K562 (cell line): Measurements from ENCODE around the gene PRM3. TPM values are rescaled to one million over a fixed set of nuclear protein-coding genes. Genes with fewer than 3 reads are reported as not detected.

Experiments
- BHLHE40 ChIP-seq: IDR thresholded peaks from 2 replicates; pipeline ENCODE4 v1.6.1; 2011; ENCODE audit warnings: low read length, improper control_type of control experiment
- CEBPG ChIP-seq, 3 experiments: fragments of 200-800 bp in 1 of 3; sonication (Bioruptor generic) in 1 of 3; sonication (generic) in 1 of 3; formaldehyde crosslinking in 1 of 3; IDR thresholded peaks in 2 of 3; conservative IDR thresholded peaks in 1 of 3; 2 replicates each; pipeline versions ENCODE4 v1.6.1 to v1.8.0; 2016 to 2022; ENCODE audit warnings: missing compliant biosample characterization in 2 of 3, missing genetic modification characterization in 2 of 3, mild to moderate bottlenecking in 1 of 3, missing genetic modification reagents in 1 of 3
- MEIS2 ChIP-seq: fragments of 450-650 bp; IDR thresholded peaks from 2 replicates; pipeline ENCODE4 v1.6.1; 2014; ENCODE audit warnings: mild to moderate bottlenecking; ENCODE audit not compliant: partially characterized antibody
- PHF20 ChIP-seq: fragments of 450-650 bp; IDR thresholded peaks from 2 replicates; pipeline ENCODE4 v1.6.1; 2018; ENCODE audit not compliant: partially characterized antibody
- RNF2 ChIP-seq: sonication (generic); IDR thresholded peaks from 2 replicates; pipeline ENCODE4 v1.6.1; 2016
- SMARCA5 ChIP-seq: fragments of 450-650 bp; IDR thresholded peaks from 2 replicates; pipeline ENCODE4 v1.6.1; 2016
- SREBF1 ChIP-seq: fragments of 150-350 bp; IDR thresholded peaks from 2 replicates; pipeline ENCODE4 v1.6.1; 2014; ENCODE audit warnings: antibody characterized with exemption, low read depth, low read length, borderline replicate concordance
- STAT5B ChIP-seq: fragments of 250-450 bp; sonication (Bioruptor Pico); IDR thresholded peaks from 2 replicates; pipeline ENCODE4 v1.8.0; 2021; ENCODE audit warnings: mild to moderate bottlenecking, inconsistent platforms
- TEAD2 ChIP-seq: fragments of 450-650 bp; IDR thresholded peaks from 2 replicates; pipeline ENCODE4 v1.6.1; 2016; ENCODE audit warnings: missing genetic modification characterization, control low read depth, missing compliant biosample characterization
- WHSC1 ChIP-seq: IDR thresholded peaks from one replicate; pipeline ENCODE4 v1.6.1; 2012; ENCODE audit warnings: low read length, control low read depth, inconsistent platforms
- ZBTB49 ChIP-seq: sonication (generic); formaldehyde crosslinking; IDR thresholded peaks from 2 replicates; pipeline ENCODE4 v1.8.0; 2022; ENCODE audit warnings: missing genetic modification reagents, mild to moderate bottlenecking, borderline replicate concordance
- ZNF263 ChIP-seq: sonication (generic); formaldehyde crosslinking; IDR thresholded peaks from 2 replicates; pipeline ENCODE4 v1.8.0; 2022; ENCODE audit warnings: mild to moderate bottlenecking, missing genetic modification reagents, borderline replicate concordance
- ZNF589 ChIP-seq: fragments of 200-800 bp; sonication (Bioruptor generic); IDR thresholded peaks from 2 replicates; pipeline ENCODE4 v1.6.1; 2016; ENCODE audit warnings: low read depth, missing genetic modification characterization, missing compliant biosample characterization
- ZNF696 ChIP-seq: fragments of 250-450 bp; sonication (Bioruptor Pico); conservative IDR thresholded peaks from 2 replicates; pipeline ENCODE4 v1.4.0; 2020; ENCODE audit warnings: mild to moderate bottlenecking, moderate library complexity
- polyA plus RNA-seq, 8 experiments: library from polyadenylated mRNA; depleted of rRNA in 4 of 8; stranded (reverse) in 5 of 8; unstranded in 3 of 8; fragments of >200 nt; fragmentation: Nextera tagmentation in 2 of 8; fragmentation: Illumina TruSeq in 1 of 8; extraction: Ambion mirVana in 2 of 8; extraction: Trizol in 1 of 8; gene quantifications; 2 replicates each; pipeline versions ENCODE4 v1.2.1 to v1.2.3, GENCODE V29; 2011 to 2014; ENCODE audit warnings: inconsistent platforms in 1 of 8, missing spikeins in 1 of 8
- total RNA-seq, 7 experiments: library from RNA; depleted of rRNA in 6 of 7; stranded (reverse); fragments of >200 nt in 6 of 7; fragmentation: Illumina TruSeq in 2 of 7; extraction: Trizol in 2 of 7; gene quantifications; 2 replicates each; pipeline versions ENCODE4 v1.2.1 to v1.2.3, GENCODE V29; 2011 to 2021; ENCODE audit warnings: low replicate concordance in 1 of 7
- TF ChIP-seq, protein P1 (sequence below): sonication (generic); formaldehyde crosslinking; IDR thresholded peaks from 2 replicates; pipeline ENCODE4 v1.8.0; 2023; ENCODE audit warnings: missing genetic modification reagents, mild to moderate bottlenecking, borderline replicate concordance

PRM3 gene
- total and polyA plus RNA-seq, 9 of the 15 experiments (the other 6 are each of a cell fraction or from before 2014, with no cell fraction given), result not detected

DNA sequence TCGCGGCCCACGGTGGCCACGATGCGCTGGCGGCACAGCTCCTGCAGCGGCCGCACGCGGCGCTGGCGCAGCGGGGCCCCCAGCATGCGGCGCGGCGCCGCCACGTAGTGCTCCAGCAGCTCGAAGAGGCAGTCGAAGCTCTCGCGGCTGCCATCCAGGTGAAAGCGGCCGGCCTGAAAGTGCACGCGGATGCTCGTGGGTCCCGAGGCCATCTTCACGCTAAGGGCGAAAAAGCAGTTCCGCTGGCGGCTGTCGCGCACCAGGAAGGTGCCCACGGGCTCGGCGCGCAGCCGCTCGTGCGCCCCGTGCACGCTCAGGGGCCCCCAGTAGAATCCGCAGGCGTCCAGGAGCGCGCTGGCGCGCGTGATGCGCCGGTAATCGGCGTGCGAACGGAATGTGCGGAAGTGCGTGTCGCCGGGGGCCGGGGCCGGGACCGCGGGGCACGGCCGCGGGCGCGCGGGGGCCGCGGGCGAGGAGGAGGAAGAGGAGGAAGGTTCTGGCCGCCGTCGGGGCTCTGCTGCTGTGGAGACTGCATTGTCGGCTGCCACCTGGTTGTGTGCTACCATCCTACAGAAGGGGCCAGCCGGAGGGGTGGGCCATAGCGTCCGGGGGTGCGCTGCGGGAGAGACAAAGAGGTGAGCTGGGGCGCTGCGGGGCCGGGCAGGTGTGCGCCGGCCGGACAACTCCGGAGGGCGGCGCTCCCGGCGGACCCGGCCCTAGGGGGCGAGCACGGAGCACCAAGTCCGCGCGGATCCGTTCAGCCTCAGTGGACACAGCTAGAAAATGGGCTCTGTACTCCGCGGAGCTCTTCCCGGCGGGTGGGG lies 18.3 kb downstream of the PRM3 start (continued):
- TF ChIP-seq ZBTB49, result peak; percentile 92; the same call in 1 of the 2 replicates
- TF ChIP-seq ZNF696 (CRISPR knock-in tag), result no peak
- TF ChIP-seq BHLHE40, result peak; percentile 36; the same call in 1 of the 2 replicates
- TF ChIP-seq STAT5B (CRISPR knock-in tag), result no peak
- peak; percentile 78 for TF ChIP-seq RNF2
- TF ChIP-seq ZNF263 (CRISPR knock-in tag), result peak; percentile 98
- peak; percentile 72 for TF ChIP-seq CEBPG (CRISPR knock-in tag; IDR thresholded peaks at IDR 0.05)
- TF ChIP-seq CEBPG (tag; conservative IDR thresholded peaks at IDR 0.05 in 1 of 2, IDR thresholded peaks at IDR 0.05 in 1 of 2), result no peak
- TF ChIP-seq PHF20, result no peak
- no peak for TF ChIP-seq TEAD2 (tag)
- TF ChIP-seq SMARCA5, result peak; percentile 74; the same call in 1 of the 2 replicates
- TF ChIP-seq WHSC1, result no peak
- TF ChIP-seq, protein P1, sequence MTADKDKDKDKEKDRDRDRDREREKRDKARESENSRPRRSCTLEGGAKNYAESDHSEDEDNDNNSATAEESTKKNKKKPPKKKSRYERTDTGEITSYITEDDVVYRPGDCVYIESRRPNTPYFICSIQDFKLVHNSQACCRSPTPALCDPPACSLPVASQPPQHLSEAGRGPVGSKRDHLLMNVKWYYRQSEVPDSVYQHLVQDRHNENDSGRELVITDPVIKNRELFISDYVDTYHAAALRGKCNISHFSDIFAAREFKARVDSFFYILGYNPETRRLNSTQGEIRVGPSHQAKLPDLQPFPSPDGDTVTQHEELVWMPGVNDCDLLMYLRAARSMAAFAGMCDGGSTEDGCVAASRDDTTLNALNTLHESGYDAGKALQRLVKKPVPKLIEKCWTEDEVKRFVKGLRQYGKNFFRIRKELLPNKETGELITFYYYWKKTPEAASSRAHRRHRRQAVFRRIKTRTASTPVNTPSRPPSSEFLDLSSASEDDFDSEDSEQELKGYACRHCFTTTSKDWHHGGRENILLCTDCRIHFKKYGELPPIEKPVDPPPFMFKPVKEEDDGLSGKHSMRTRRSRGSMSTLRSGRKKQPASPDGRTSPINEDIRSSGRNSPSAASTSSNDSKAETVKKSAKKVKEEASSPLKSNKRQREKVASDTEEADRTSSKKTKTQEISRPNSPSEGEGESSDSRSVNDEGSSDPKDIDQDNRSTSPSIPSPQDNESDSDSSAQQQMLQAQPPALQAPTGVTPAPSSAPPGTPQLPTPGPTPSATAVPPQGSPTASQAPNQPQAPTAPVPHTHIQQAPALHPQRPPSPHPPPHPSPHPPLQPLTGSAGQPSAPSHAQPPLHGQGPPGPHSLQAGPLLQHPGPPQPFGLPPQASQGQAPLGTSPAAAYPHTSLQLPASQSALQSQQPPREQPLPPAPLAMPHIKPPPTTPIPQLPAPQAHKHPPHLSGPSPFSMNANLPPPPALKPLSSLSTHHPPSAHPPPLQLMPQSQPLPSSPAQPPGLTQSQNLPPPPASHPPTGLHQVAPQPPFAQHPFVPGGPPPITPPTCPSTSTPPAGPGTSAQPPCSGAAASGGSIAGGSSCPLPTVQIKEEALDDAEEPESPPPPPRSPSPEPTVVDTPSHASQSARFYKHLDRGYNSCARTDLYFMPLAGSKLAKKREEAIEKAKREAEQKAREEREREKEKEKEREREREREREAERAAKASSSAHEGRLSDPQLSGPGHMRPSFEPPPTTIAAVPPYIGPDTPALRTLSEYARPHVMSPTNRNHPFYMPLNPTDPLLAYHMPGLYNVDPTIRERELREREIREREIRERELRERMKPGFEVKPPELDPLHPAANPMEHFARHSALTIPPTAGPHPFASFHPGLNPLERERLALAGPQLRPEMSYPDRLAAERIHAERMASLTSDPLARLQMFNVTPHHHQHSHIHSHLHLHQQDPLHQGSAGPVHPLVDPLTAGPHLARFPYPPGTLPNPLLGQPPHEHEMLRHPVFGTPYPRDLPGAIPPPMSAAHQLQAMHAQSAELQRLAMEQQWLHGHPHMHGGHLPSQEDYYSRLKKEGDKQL, result peak; percentile 100
- no peak; the same call in 1 of the 2 replicates for TF ChIP-seq ZNF589 (CRISPR knock-in tag)
- TF ChIP-seq MEIS2, result no peak
- TF ChIP-seq SREBF1, result no peak
